ENCODE results near the gene IKZF1.
A peak's percentile ranks its signal among the peaks of the same experiment; 100 is the strongest.

Gene IKZF1

DNA sequence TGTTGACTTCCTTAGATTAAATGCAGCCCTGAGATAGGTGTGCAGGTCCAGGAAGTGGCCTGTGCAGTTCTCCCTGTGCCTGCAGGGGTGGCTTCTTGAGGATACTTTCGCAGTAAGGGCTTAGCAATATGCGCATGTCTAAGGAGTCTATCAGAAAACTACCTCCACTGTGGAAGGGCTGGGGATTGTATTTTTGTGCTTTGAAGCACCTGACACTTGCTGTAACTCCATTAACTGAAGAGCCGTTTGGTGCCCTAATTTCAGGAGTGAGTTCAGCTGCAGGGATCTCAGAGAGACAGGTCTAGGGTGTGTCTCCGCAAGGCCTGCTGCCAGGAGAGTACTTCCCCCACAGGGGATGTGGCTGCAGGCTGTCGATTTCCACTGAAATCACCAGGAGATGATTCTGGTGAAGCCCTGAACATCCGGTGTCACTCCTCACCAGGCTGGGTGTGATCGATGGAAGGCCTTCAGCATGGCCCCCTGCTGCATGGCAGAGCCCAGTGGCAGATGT, 35.5 kb downstream of the IKZF1 start:
- peaks cover 97% of the 10 kb centered on the region for H3K79me2 ChIP-seq (ENCODE audit: insufficient read depth, low read length)
- H3K36me3 ChIP-seq (ENCODE audit: low read length) = peaks cover 31% of the 10 kb centered on the region
- no peak overlapping the region for H3K4me3 ChIP-seq (ENCODE audit: insufficient read depth, low read length, poor library complexity, severe bottlenecking)
- peak overlapping the region; percentile 63 for H3K4me2 ChIP-seq (ENCODE audit: low read depth, low read length, poor library complexity, severe bottlenecking)
- peaks cover 60% of the 10 kb centered on the region for H3F3A ChIP-seq (ENCODE audit: insufficient read depth)
- H3K27ac ChIP-seq (ENCODE audit: low read depth, low read length) = peak overlapping the region; percentile 94
- TF ChIP-seq, protein P1, sequence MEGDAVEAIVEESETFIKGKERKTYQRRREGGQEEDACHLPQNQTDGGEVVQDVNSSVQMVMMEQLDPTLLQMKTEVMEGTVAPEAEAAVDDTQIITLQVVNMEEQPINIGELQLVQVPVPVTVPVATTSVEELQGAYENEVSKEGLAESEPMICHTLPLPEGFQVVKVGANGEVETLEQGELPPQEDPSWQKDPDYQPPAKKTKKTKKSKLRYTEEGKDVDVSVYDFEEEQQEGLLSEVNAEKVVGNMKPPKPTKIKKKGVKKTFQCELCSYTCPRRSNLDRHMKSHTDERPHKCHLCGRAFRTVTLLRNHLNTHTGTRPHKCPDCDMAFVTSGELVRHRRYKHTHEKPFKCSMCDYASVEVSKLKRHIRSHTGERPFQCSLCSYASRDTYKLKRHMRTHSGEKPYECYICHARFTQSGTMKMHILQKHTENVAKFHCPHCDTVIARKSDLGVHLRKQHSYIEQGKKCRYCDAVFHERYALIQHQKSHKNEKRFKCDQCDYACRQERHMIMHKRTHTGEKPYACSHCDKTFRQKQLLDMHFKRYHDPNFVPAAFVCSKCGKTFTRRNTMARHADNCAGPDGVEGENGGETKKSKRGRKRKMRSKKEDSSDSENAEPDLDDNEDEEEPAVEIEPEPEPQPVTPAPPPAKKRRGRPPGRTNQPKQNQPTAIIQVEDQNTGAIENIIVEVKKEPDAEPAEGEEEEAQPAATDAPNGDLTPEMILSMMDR (IDR thresholded peaks at IDR 0.05; ENCODE audit: insufficient read depth, low read length, poor library complexity, severe bottlenecking) = no peak
- no peak for TF ChIP-seq EZH2phosphoT487 (conservative IDR thresholded peaks at IDR 0.05; ENCODE audit: low read length)
- no peaks in the 10 kb centered on the region for H3K27me3 ChIP-seq (ENCODE audit: low read length)
- H3K9me3 ChIP-seq (ENCODE audit: insufficient read depth, low read length) = no peaks in the 10 kb centered on the region
- H3K9me2 ChIP-seq (replicated peaks; ENCODE audit: insufficient read depth, low read length) = no peaks in the 10 kb centered on the region
- H2AFZ ChIP-seq (ENCODE audit: low read depth, low read length, severe bottlenecking) = no peak overlapping the region
- H3K9ac ChIP-seq (ENCODE audit: low read length) = peak overlapping the region; percentile 53; the same call in 1 of the 2 replicates
- H4K20me1 ChIP-seq (ENCODE audit: low read depth, low read length) = no peaks in the 10 kb centered on the region

DNA sequence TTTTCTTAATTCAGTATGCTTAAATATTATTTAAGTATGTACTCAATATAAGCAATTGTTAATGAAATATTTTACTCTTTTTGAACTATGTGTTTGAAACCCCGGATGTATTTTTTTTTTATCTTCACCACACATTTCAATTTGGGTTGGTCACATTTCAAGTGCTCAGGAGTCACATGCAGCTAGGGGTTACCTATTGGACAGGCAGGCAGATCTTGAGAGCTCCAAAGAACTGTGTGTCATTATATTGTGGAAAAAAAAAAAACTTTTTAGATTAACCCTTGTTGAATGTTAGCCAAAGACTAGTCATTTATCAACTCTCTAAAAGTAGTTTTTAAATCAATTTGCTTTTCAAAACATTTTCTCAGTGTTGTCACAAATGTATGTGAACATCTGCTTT, 37.2 kb downstream of the IKZF1 start:
- Histone ChIP-seq H2AFZ (ENCODE audit: low read depth, low read length, severe bottlenecking) (no peak overlapping the region), H3K9ac (ENCODE audit: low read length) (no peak overlapping the region), H3K4me3 (ENCODE audit: insufficient read depth, low read length, poor library complexity, severe bottlenecking) (no peak overlapping the region), H4K20me1 (ENCODE audit: low read depth, low read length) (no peaks in the 10 kb centered on the region), H3K4me2 (ENCODE audit: low read depth, low read length, poor library complexity, severe bottlenecking) (no peak overlapping the region), H3F3A (ENCODE audit: insufficient read depth) (peaks cover 50% of the 10 kb centered on the region), H3K79me2 (ENCODE audit: insufficient read depth, low read length) (peaks cover 97% of the 10 kb centered on the region), H3K36me3 (ENCODE audit: low read length) (peaks cover 39% of the 10 kb centered on the region), H3K9me2 (replicated peaks; ENCODE audit: insufficient read depth, low read length) (no peaks in the 10 kb centered on the region), H3K27me3 (ENCODE audit: low read length) (no peaks in the 10 kb centered on the region), H3K9me3 (ENCODE audit: insufficient read depth, low read length) (no peaks in the 10 kb centered on the region), H3K27ac (ENCODE audit: low read depth, low read length) (peak overlapping the region; percentile 37; the same call in 1 of the 2 replicates)
- TF ChIP-seq EZH2phosphoT487 (conservative IDR thresholded peaks at IDR 0.05; ENCODE audit: low read length) = no peak
- TF ChIP-seq, protein P1 (IDR thresholded peaks at IDR 0.05; ENCODE audit: insufficient read depth, low read length, poor library complexity, severe bottlenecking) = no peak

DNA sequence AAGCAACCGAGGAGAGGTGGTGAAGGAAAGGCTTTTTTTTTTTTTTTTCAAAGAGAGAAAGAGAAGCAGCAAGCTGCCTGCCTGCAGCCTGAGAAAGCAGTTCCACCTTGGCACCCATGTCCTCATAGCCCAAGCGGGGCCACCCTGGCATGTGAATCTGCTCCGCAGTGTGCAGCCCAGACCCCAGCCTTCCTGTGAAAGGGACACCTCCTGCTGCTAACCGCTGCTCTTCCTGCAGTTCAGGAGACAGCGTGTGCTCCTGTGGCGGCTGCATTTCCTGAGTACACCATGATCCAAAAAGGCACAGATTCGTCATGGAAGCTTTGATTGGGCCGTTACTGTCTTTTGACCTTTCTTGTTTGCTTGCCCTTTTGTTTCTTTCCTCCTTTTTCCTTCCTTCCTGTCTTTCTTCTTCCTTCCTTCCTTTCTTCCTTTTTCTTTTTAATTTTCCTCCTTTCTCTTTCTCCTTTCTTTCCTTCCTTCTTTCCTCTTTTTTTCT, 38.1 kb downstream of the IKZF1 start:
- Histone ChIP-seq H3K4me3 (ENCODE audit: insufficient read depth, low read length, poor library complexity, severe bottlenecking) (no peak overlapping the region), H2AFZ (ENCODE audit: low read depth, low read length, severe bottlenecking) (no peak overlapping the region), H3K79me2 (ENCODE audit: insufficient read depth, low read length) (peaks cover 97% of the 10 kb centered on the region)

More for the DNA sequence above, 38.1 kb downstream of the IKZF1 start:
- TF ChIP-seq, protein P1 (IDR thresholded peaks at IDR 0.05; ENCODE audit: insufficient read depth, low read length, poor library complexity, severe bottlenecking) = no peak
- TF ChIP-seq EZH2phosphoT487 (conservative IDR thresholded peaks at IDR 0.05; ENCODE audit: low read length) = no peak
- Histone ChIP-seq H3K27ac (ENCODE audit: low read depth, low read length) (no peak overlapping the region; the same call in 1 of the 2 replicates), H3K9me3 (ENCODE audit: insufficient read depth, low read length) (no peaks in the 10 kb centered on the region), H4K20me1 (ENCODE audit: low read depth, low read length) (no peaks in the 10 kb centered on the region), H3K36me3 (ENCODE audit: low read length) (peaks cover 47% of the 10 kb centered on the region), H3K27me3 (ENCODE audit: low read length) (no peaks in the 10 kb centered on the region), H3K9ac (ENCODE audit: low read length) (no peak overlapping the region), H3K9me2 (replicated peaks; ENCODE audit: insufficient read depth, low read length) (no peaks in the 10 kb centered on the region), H3K4me2 (ENCODE audit: low read depth, low read length, poor library complexity, severe bottlenecking) (no peak overlapping the region), H3F3A (ENCODE audit: insufficient read depth) (peaks cover 40% of the 10 kb centered on the region)

Data from SU-DHL-6 (cell line).